NCI-H2227 treated with DMSO at 0.1 percent for 48 hours (cell line): ENCODE data around the gene NFKBIB.
A peak's percentile ranks its signal among the peaks of the same experiment; 100 is the strongest.
"Not testable (repeated sequence)": the region's sequence is repeated elsewhere in the genome, so short reads cannot be mapped to it uniquely, and the experiment has no call there.

Experiments
- DNase-seq: peaks from one replicate; lab custom pipeline; 2025; lab: John Stamatoyannopoulos, UW

Gene NFKBIB

GRCh38 chr19:38928391-38929001 lies 28.7 kb downstream of the NFKBIB start:
- no peak for DNase-seq

DNA sequence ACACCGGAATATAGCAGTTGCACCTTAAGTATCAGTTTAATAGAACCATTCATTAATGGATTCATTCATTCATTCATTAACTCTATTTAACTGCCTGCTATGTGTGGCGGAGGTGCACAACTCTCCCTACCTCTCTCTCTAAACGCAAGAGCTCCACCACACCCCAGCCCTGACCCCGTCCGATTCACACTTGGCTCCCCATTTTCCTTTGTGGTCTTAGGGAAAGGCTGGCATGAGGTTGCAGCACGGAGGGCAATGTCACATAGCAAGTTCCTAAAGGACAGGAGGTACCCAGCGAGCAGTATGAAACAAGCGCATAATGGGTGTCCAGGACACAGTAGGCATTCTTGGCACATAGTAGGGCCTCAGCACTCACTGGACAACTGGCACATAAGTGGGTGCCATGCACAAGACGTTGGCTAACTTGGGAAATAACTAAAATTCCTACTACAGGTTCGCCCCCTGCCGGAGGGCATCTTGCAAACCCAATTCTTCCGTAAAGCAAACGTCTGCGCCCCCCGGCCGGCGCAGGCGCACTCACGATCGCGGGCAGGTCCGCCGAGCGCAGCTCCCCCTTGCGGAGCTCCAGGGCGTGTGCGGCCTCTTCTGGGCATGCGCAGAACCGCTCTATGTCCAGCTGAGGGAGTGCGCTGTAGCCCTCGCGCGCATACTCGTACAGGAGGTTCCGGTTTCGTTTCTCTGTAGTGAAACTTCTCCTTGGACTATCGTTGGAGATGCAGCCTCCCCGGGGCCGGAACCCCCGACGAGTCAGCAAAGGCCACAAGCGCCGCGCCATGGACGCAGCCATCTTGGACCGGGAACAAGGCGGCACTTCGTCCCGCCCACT lies 30.4 kb downstream of the NFKBIB start, which contains the start of gene SARS2:
Gene SARS2, minus strand, starts transcription at position 835 of the 847 bp plus-strand sequence. Its CDS starts 27 bp downstream, at position 808.
- DNase-seq = peak; percentile 100

- peak; percentile 100 for DNase-seq
Measured at GRCh38 chr19:38930776-38931520, 31.2 kb downstream of the NFKBIB start, which contains the start of gene MRPS12. Gene MRPS12, plus strand, starts transcription at chr19:38930944. Its CDS starts 351 bp downstream, at chr19:38931295.

- no peak for DNase-seq
Measured at GRCh38 chr19:38931521-38931793, 31.7 kb downstream of the NFKBIB start.

DNA sequence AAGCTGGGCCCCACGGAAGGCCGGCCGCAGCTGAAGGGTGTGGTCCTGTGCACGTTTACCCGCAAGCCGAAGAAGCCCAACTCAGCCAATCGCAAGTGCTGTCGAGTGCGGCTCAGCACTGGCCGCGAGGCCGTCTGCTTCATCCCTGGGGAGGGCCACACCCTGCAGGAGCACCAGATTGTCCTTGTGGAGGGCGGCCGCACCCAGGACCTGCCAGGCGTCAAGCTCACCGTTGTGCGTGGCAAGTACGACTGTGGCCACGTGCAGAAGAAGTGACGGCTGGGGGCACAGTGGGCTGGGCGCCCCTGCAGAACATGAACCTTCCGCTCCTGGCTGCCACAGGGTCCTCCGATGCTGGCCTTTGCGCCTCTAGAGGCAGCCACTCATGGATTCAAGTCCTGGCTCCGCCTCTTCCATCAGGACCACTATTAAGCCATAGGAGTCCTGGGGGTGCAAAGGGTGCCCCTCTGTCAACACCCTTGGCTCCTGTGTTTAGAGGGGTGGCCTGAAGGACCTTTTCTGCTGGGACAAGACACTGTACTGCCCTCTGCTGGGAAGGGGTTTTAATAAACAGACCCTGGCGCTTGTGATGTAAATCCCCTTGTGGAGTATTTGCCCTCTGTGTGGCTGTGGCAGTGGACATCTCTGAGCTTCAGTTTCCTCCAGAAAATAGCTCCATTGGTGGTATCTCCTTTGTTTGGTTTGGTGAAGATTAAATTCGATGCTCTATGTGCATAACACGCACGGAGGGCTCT lies 32.8 kb downstream of the NFKBIB start:
- peak; percentile 39 for DNase-seq

- DNase-seq = no peak
Measured at GRCh38 chr19:38933544-38933943, 33.8 kb downstream of the NFKBIB start.

DNA sequence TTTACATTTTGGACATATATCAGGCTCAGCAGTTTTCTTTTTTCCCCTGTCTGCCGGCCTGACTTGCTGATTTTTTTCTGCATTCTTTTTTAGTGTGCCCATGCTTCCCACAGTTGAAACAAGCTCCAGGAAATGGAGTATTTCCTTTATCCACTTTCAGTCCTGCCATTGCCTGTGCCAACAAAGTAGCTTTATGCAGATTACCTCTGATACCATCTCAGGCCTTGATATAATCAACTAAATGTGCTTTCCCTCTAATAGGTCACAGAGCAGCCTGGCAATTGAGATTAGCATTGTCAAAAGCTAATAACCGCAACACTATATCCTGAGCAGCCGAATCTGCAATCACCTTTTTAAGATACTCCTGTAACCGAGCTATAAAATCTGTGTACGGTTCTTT lies 40.2 kb downstream of the NFKBIB start:
- DNase-seq = no peak

- DNase-seq = not testable (repeated sequence)
Measured at GRCh38 chr19:38941466-38941865, 41.7 kb downstream of the NFKBIB start.

- DNase-seq = no peak
Measured at GRCh38 chr19:38941979-38942378, 42.2 kb downstream of the NFKBIB start.

DNA sequence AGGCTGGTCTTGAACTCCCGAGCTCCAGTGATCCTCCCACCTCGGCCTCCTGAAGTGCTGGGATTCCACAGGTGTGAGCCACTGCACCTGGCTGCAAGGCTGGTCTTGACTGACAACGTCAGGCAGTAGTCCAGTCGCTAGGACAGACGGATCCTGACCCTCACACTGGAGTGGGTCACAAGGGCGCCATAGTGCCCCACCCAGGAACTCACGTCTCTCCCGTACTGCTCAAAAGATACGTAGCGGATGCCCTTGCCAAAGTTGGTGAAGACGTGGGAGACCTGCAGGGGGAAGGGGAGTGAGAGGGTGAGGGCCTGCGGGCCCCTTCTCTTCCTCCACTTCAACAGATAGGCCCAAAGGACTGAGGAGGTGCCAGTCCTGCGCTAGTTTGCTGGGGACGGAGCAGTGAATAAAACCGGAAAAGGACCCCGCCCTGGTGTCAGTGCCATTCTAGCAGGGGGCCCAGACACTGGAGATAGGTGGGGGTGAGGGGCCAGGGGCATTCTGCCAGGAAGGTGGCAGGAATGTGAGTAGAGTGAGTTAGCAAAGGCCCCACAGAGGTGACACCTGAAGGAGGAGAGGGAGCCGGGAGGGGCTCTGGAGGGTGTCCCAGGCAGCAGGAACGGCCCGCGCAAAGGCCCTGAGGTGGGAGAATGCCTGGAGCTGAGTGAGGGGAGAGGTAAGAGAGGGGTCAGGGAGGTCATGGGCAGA lies 42.9 kb downstream of the NFKBIB start:
- no peak for DNase-seq

DNA sequence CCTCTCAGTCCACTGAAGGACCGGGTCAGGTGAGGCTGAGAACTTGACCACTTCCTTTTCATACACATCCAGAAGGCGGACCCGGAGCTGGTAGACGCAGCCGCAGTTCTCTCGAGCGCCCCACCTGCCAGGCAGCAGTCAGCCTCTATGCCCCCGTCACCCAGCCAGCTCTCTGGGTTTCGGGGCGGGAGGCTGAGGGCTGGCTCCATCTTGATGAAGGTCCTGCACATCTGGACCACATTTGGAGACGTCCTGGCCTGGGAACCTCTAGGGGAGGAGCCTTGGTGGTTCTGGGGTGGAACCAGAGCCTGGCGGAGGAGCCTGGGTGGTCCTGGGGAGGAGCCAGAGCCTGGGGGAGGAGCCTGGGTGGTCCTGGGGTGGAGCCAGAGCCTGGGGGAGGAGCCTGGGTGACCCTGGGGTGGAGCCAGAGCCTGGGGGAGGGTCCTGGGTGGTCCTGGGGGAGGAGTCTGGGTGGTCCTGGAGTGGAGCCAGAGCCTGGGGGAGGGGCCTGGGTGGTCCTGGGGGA lies 45.3 kb downstream of the NFKBIB start:
- no peak for DNase-seq

DNA sequence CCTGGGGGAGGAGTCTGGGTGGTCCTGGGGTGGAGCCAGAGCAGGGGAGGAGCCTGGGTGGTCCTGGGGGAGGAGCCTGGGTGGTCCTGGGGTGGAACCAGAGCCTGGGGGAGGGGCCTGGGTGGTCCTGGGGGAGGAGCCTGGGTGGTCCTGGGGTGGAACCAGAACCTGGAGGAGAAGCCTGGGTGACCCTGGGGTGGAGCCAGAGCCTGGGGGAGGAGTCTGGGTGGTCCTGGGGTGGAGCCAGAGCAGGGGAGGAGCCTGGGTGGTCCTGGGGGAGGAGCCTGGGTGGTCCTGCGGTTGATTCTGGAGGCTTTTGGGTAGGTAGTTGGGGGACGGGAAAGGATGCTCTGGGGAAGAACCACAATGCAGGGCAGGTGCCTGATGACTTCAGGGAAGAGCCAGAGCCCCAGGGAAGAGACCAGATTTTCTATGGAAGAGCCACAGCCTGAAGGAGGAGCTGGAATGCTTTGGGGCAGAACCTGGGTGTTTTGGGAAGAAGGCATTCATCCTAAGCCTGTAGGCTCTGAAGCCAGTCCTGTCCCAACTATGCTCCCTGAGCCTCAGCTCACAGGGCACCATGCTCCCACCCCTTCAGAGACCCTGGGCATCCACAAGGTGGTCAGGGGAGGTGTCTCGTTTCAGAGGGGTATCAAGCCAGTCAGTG lies 45.9 kb downstream of the NFKBIB start:
- DNase-seq = no peak

DNA sequence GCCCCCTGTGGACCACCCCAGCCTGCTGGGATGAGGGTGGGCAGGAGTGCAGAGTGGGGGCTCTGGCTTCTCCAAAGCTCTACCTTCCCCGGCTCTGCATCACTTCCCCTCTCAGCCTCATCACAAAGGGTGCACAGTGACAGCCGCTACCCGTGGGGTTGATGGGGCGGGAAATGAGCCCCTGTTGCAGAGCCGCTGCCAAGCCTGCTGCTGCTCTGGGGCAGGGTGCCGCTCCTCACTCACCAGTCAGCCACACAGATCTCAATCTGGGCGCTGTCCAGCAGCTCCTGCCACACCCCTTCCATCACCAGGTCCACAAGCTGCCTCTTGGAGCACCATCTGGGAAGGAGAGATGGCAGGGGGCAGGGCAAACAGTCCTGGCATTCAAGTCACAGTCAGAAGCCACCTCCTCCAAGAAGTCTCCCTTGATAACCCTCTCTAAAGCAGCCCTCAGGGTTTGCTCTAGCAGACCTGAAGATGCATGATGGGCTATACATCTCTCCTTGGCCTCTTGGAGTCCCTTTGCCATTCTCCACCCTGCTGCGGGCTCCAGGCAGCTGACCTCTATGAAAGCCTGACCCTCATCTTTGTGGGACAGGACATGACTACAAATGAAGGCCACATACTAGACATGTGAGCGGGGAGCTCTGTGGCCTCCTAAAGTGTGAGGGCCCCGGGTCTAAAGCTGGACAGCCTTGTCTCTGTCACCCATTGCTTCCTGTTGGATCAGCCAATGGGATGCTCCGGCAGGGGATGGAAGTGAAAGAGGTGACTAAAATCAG lies 46.7 kb downstream of the NFKBIB start:
- no peak for DNase-seq

DNA sequence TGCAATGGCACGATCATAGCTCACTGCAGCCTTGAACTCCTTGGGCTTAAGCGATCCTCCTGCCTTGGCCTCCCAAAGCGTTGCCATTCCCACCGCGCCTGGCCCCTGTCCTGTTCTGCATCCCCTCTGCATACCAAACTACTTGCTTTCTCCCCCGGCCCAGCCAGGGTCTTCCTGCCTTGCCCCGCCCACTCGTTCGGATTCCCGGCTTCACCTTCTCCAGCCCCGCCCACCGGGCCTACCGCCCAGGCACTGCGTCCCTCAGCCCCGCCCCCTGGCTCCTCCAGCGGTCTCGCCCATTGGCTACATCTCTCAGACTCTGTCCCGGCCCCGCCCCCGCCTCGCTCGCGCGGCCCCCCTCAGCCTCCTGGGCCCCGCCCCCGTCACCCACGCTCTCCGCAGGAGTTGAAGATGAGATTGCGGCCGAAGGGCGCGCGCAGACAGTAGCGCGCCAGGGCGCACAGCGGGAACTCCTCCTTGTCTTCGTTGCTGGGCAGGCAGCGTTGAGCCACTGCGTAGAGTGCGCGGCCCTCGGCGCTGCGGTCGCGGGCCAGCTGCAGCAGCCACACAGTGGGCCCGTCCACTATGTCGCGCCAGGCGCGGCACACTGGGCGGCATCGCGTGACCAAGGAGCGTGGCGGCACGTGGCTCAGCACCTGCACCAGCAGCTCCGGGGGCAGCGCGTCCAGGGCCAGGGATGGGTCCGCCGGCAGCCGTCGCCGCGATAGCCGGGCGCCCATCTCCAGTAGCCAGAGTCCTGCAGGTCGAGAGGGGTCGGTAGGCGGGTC lies 50.0 kb downstream of the NFKBIB start:
- DNase-seq = peak; percentile 78

DNA sequence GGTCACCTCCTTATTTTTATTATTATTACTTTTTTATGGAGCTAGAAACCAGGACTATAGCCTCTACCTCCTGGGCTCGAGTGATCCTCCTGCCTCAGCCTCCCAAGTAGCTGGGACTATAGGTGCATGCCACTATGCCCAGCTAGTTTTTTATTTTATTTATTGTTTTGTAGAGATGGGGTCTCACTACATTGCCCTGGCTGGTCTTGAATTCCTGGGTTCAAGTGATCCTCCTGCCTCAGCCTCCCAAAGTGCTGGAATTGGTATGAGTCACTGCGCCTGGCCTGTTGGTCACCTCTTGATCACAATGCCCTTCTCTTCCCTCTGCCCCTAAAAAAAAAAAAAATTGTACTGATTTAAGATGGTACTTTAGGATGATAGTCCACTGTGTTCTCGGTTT lies 51.4 kb downstream of the NFKBIB start:
- DNase-seq = no peak

GRCh38 chr19:38952395-38953165 lies 52.8 kb downstream of the NFKBIB start:
- DNase-seq = no peak

DNA sequence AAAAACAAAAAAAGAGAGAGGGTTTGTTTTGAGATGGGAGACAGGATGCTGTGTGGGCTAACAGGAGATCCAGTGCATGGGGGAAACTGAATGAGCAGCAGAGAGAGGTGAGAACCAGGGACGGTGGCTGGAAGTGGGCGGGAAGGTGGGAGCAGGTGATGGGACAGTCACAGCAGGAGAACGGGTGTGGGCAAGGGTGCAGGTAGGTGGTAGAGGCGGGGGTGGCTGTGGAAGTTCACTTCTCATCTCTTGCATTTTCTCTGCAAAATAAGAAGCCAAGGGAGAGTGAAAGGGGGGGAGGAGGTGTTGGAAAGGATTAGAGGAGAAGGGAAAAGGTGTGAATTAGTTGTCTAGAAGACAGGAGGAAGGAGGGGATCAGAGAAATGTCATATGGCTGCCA lies 53.9 kb downstream of the NFKBIB start:
- DNase-seq = no peak

- DNase-seq = no peak
Measured at GRCh38 chr19:38956264-38956663, 56.5 kb downstream of the NFKBIB start.
